GM18498 (cell line): ENCODE measurements around the gene FBN1.
A peak's percentile ranks its signal among the peaks of the same experiment; 100 is the strongest.

ENCODE experiments used
- ATAC-seq: cut with Tn5 transposase; IDR thresholded peaks from one replicate; pipeline ENCODE4 v1.9.1; 2021; ENCODE audit warnings: mild to moderate bottlenecking, moderate library complexity; ENCODE audit not compliant: unreplicated experiment

FBN1 gene

GRCh38 chr15:48653216-48653615 lies 7.7 kb upstream of the FBN1 start:
- ATAC-seq, result no peak

DNA sequence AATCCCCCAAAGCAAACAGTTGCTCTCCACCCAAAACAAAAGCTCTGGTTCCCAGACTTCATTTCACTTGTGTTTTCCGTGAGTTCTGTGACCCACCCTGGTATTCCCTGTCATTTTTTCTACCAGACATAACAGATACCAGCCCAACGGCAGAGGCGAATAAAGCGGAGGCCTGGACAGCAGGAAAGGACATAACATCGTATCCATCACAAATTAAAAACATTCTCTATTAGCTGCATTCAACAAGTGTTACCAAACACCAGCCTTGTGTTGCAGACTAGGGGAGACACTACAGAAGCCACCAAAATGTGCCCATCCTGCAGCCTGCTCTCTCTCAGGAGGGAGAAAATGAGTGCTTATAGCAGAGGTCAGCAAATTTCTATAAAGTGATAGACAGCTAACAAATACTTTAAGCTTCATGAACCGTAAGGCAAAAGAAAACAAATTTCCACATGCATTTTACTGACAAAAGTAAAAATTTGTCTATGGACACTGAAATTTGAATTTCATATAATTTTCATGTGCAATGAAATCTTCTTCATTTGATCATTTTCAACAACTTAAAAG lies 7.1 kb upstream of the FBN1 start:
- ATAC-seq, result no peak

DNA sequence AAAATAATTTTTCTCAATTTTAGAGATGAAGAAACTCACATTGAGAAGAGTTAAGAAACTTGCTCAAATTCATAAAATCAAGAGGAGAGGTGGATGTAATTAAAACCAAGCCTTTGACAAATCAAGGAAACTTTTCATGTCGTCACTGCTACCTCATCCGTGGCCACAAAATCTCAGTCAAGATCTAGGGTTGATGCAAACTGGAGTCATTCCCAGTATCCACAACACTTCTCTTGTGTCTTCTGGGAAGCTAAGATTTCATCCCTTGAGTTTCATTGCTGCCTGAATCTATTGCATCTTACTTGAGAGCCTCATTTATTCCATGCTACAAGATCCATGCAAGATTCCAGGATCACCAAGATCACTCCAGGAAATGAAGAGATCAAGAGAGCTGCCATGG lies 5.4 kb upstream of the FBN1 start:
- no peak for ATAC-seq

- no peak for ATAC-seq
These were observed 2.5 kb upstream of the FBN1 start for GRCh38 chr15:48647962-48648361.

- no peak for ATAC-seq
These were observed 822 bp upstream of the FBN1 start for GRCh38 chr15:48646331-48646730.

GRCh38 chr15:48644827-48645557 lies 517 bp downstream of the FBN1 start:
- peak; percentile 47 for ATAC-seq

- peak; percentile 17 for ATAC-seq
These were observed 1.1 kb downstream of the FBN1 start for GRCh38 chr15:48644467-48644826.

DNA sequence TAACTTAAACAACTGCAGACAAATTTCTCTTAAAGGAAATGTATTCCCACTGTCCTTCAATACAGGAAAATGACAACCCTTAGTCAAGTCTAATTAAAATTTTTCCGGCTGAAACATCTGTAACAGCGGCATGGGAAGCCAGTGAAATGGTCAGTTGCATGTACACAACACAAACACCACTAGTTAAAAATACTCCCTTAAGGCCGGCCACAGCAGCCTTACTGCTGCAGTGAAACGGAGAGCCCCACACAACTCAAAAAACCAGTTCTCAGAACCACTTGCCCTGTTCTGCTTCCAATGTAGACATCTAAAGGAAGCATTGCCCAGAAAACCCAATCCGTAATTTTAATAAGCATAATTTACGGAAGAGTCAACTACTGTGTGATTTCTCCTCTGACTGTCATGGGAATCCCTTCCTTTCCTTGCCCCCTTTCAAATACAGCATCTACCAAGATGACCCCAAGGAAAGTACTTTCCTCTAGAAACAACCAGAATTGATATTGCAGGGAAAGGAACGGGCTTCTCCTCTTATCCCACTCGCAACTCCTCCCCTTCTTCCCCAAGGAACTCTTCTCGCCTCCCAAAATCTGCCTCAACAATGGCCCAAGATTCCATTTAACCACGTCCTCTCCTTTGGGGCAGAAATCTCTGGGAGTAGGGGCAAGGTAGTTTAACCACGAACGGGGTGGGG lies 1.6 kb downstream of the FBN1 start:
- no peak for ATAC-seq

DNA sequence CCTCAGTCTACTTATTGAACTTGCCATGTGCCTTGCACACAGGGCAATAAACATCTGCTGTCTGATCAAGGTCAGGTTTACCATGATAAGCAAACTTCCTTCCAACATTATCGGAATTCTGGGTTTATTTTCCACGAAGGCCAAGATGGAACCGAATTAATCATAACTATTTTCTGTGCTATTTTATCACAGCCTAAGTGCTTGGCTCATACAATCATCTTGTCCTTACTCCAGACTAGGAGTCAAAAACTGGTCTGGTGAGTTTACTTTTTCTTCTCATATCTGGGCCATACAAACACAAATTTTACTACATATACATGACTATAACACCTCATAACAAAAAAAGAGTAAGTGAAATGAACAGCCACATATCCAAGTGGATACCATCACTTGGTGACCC lies 2.3 kb downstream of the FBN1 start:
- ATAC-seq, result no peak

- ATAC-seq, result no peak
These were observed 2.7 kb downstream of the FBN1 start for GRCh38 chr15:48642795-48643194.

DNA sequence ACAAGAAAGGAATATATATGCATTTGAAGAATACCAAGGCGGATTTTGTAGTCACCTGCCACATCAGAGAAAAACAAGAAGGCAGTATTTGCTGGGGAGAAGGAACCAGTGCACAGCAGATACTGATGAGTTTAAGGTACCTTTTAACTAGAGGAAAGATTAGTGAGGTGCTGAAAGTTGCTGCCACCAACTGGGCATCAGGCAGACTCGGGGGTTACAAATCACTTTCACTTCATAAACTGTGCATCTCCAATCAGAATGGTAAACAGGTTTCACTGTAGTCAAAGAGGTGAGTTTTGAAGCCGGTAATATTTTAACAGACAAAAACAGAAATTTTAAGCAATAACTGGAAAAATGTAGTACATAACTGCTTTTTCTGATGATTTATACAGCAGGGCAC lies 4.1 kb downstream of the FBN1 start:
- ATAC-seq, result peak; percentile 26

- no peak for ATAC-seq
These were observed 6.5 kb downstream of the FBN1 start for GRCh38 chr15:48638963-48639362.

- ATAC-seq, result no peak
These were observed 7.9 kb downstream of the FBN1 start for GRCh38 chr15:48637639-48638038.

- ATAC-seq, result no peak
These were observed 9.0 kb downstream of the FBN1 start for GRCh38 chr15:48636511-48636910.

DNA sequence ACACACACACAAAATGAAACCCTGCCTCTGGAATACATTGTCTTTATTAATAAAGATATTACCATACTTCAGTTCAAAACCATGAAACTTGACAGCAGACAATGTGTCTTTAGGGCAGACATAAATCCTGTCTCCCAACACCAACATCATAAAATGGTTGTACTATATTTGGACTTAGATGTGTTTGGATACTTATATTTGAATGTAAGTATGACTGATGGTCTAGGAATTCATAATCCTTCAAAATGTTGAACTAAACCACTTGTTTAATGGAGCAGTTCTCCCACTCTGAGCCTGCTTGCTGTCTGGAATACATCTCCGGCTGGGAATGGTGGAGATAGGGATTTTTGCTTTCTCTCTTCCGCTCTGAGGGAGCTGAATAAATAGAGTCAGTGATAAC lies 10.6 kb downstream of the FBN1 start:
- ATAC-seq, result no peak

- ATAC-seq, result no peak
These were observed 11.4 kb downstream of the FBN1 start for GRCh38 chr15:48634096-48634495.

DNA sequence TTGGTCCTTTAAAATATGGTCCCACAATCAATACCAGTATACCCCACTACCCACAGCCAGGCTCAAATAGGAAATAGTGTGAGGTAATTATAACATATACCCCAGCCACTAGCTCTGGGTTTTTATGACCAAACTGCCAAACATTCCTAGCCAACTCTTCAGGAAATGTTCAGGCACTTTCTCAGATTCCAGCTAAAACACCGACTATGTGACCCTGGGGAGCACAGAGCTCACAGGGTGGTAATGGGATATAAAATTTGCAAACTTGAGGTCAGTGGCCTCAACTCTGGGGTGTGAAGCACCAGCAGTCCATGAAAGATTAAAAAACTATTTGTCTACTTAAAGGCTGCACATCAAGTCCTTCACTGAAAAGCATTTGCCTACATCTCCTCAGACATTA lies 12.9 kb downstream of the FBN1 start:
- no peak for ATAC-seq

DNA sequence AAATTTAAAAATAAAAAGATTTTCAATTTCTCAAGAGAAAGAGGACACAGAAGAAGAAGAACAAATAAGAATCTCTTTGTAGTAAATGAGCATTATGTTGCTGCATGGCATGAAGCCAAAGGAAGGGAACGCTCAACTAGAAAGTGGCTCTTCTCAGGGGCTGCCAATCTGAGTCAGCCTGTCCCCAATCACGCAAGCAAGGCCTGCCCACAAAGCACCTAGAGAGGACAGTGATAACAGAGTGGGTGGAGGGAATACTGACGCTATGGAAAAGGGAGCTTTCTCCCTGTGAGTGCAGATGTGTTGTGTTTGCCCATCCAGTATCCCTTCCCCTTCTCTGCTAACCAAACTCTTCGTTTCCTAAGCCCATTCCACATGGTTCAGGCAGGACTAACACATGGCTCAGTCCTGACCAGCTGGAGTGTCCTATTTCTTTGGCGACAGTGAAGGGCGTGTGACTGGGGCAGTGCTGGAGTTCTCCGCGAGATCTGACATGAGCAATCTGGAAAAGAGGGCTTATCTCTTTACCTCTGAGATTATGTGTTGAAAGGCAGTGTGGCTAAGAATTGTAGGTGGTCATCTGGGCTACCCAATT lies 14.2 kb downstream of the FBN1 start:
- no peak for ATAC-seq

GRCh38 chr15:48630245-48630644 lies 15.3 kb downstream of the FBN1 start:
- ATAC-seq, result no peak

- ATAC-seq, result no peak
These were observed 16.7 kb downstream of the FBN1 start for GRCh38 chr15:48628832-48629231.

DNA sequence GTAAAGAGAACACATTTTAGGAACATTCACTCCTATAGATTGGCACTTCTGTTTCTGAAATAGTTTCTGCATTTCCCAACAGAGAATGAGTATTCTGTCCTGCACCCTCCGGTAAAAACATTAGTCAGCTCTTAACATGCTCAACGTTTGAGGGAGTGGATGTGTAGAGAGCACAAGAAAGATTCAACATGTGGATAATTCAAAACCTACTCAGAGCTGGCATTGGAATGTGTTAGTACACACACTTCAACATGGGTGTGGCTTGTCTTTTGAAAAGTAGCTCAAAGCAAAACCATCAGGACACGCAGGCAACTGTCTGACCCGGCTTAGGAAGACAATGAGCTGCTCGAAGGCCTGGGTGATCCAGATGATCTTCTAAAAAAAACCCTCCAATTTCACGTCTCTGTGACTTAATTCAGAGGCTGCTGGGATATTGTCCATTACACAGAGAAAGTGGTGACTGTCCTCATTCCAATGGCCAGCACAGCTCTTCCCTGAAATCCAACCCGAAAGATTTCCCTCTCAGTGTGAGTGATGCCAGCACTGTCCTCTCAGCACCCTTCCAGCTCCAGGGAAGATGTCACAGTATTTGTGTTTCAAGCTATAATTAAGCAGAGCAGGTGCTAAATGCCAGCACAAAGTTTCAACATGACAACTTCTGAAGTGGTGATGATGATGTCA lies 18.1 kb downstream of the FBN1 start:
- no peak for ATAC-seq
